DOHH2 (cell line): ENCODE results near the gene SEZ6.

Source experiments
- CTCF ChIP-seq: fragments of 200-600 bp; sonication (generic); IDR thresholded peaks from one replicate; pipeline ENCODE4 v1.5.1; 2014; ENCODE audit warnings: antibody characterized with exemption, mild to moderate bottlenecking, low read depth, low read length; ENCODE audit not compliant: poor library complexity, severe bottlenecking
- EZH2phosphoT487 ChIP-seq: fragments of 200-600 bp; sonication (generic); IDR thresholded peaks from 2 replicates; pipeline ENCODE4 v1.6.1; 2017; ENCODE audit warnings: borderline replicate concordance, mild to moderate bottlenecking, antibody characterized with exemption, low read length, moderate library complexity, mixed read lengths

GRCh38 chr17:29031488-29031887 is 25.7 kb upstream of the SEZ6 start:
- TF ChIP-seq CTCF (no peak), EZH2phosphoT487 (no peak)
